Forelimb muscle (tissue), 1 donor: ENCODE data around the gene GNGT1. TPM values are rescaled to one million over a fixed set of nuclear protein-coding genes. Genes with fewer than 3 reads are reported as not detected.

Experiments used
- DNase-seq: peaks from one replicate; pipeline ENCODE4 v3.0.0-alpha.2; 2013; ENCODE audit warnings: low read depth
- polyA plus RNA-seq: library from polyadenylated mRNA; unstranded; fragments of 120-200 nt; gene quantifications from one replicate; pipeline ENCODE4 v1.2.1, GENCODE V29; 2013; ENCODE audit not compliant: insufficient read length

The GNGT1 gene
- polyA plus RNA-seq, 1 donor, result not detected

DNA sequence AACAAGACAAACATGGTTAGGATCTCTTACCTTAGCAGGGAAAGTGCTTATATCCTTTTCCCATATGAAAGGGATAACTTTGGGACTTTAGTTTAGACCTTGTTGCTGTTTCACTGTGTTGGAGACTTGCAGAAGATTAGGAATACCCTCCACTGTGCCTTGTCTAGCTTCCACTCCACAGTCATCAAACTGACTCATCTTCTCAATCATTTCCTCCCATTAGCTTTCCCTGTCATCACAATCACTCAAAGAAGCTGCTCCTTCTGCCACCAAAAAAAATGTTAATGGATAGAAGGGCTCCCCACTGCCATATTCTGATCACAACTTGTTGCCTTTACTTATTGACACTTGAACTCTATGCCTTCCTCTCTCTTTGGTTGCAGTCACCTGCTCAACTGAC is 31.9 kb downstream of the GNGT1 start:
- no peak for DNase-seq

DNA sequence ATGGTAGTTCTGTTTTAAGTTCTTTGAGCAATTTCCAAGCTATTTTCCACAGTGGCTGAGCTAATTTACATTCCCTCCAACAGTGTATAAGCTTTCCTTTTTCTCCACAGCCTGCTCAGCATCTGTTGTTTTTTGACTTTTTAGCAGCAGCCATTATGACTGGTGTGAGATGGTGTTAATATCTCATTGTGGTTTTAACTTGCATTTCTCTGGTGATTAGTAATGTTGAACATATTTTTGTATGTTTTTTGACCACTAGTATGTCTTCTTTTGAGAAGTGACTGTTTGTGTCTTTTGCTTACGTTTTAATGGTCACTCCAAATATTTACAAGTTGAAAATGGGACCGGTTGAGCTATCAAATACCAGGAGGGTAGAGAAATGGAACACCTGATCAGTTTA is 35.6 kb downstream of the GNGT1 start:
- no peak for DNase-seq

GRCh38 chr7:93943816-93944540 is 37.6 kb downstream of the GNGT1 start:
- DNase-seq, result no peak

DNA sequence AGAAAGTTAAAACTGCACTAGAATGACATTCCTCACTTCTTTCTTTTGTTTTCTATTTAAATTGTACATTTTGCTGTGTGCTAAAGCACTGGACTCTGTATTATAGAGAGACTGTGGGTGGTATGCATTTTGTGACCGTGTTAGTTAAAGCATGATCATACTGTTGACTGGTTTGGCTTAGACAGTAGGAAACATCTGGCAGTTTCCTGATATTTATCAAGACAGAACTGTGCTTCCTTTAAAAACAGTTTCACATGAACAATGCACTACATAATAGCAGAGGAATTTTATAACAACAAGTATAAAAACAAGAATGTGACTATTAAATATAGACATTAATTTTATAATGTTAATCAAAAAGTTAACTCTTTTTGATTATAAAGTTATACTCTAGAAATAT is 38.3 kb downstream of the GNGT1 start:
- no peak for DNase-seq

DNA sequence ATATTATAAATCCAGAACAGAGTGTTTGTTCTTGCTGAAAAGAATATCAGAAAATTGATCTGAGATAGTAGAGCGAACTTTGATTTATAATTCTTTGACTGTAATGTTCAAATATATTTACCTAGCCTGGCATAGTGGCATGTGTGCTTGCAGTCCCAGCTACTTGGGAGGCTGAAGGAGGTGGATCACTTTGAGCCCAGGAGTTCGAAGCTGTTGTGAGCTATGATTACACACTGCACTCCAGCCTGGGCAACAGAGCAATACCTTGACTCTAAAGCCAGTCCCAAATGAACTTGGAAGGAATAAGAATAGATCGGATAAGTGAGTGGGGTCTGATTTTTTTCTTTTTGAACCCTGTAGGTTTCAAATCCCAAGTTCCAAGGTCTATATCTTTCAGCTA is 38.7 kb downstream of the GNGT1 start:
- DNase-seq, result no peak

GRCh38 chr7:93945756-93946535 is 39.6 kb downstream of the GNGT1 start:
- no peak for DNase-seq

- no peak for DNase-seq
These were observed 41.7 kb downstream of the GNGT1 start for GRCh38 chr7:93948106-93948505.

DNA sequence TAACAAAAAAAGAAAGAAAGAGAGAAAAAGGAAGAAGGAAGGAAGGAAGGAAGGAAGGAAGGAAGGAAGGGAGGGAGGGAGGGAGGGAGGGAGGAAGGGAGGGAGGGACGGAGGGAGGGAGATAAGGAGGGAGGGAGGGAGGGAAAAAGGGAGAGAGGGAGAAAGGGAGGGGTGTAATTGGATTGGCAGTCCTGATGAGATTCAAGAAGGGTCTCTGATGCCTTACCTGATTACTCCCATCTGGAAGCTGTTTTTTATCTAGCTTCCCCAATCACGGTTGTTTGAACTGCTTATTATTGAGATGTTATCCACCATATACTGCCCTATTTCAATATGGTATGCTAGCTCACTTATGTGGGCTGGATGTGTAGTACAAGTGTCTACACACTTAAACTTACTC is 42.5 kb downstream of the GNGT1 start:
- DNase-seq, result no peak

GRCh38 chr7:93949423-93949822 is 43.1 kb downstream of the GNGT1 start:
- DNase-seq, result no peak

- DNase-seq, result no peak
These were observed 48.9 kb downstream of the GNGT1 start for GRCh38 chr7:93955304-93955703.

GRCh38 chr7:93957767-93958166 is 51.4 kb downstream of the GNGT1 start:
- DNase-seq, result no peak

- DNase-seq, result no peak
These were observed 51.8 kb downstream of the GNGT1 start for GRCh38 chr7:93958216-93958615.

DNA sequence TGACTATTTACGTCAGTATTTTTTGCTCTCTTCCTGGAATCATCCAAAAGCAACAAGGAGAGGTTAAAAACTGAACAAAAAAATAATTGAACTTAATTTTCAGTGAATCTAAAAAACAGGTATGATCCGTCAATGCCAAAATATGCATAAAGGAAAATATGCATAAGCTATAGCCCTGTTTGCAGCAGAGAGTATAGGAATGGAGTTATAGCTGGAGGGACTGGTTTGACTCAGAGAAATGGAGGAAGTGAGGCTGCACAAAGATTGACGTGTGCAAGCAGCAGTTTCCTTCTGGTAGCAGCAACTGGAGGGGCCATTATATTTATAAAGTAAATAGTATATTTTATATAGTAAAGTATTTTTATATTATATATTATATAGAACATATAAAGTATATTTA is 52.3 kb downstream of the GNGT1 start:
- no peak for DNase-seq

Other genes starting within 250 kb of the GNGT1 start
- gene TFPI2, start 15.8 kb upstream of the GNGT1 start, polyA plus RNA-seq, result 1.6 TPM
- gene GNG11, start 15.2 kb downstream of the GNGT1 start, polyA plus RNA-seq, result 21.8 TPM
- gene BET1, start 97.8 kb downstream of the GNGT1 start, polyA plus RNA-seq, result 22.4 TPM